ENCODE results near the gene TBC1D22A. TPM values are rescaled to one million over a fixed set of nuclear protein-coding genes. Genes with fewer than 3 reads are reported as not detected.

TBC1D22A gene
- total and polyA plus RNA-seq, 2 experiments from 2014 or later, result 9.6 to 13.3 TPM

Other genes starting within 250 kb of the TBC1D22A start
- gene CELSR1, start 225.0 kb upstream of the TBC1D22A start, total RNA-seq (2014; rRNA removed; shearing (Covaris generic)), result 20.4 and 21.0 TPM in 2 replicates
- gene CELSR1, start 225.0 kb upstream of the TBC1D22A start, polyA plus RNA-seq (2016; fragmentation: Nextera tagmentation; extraction: Ambion mirVana), result 4.8 and 6.1 TPM in 2 replicates
- gene GRAMD4, start 142.3 kb upstream of the TBC1D22A start, total RNA-seq (2014; rRNA removed; shearing (Covaris generic)), result 19.7 and 81.8 TPM in 2 replicates
- gene GRAMD4, start 142.3 kb upstream of the TBC1D22A start, polyA plus RNA-seq (2016; fragmentation: Nextera tagmentation; extraction: Ambion mirVana), result 2.7 and 3.1 TPM in 2 replicates
- 62.9 and 63.5 TPM in 2 replicates for gene CERK, start 24.4 kb upstream of the TBC1D22A start, total RNA-seq (2014; rRNA removed; shearing (Covaris generic))
- gene CERK, start 24.4 kb upstream of the TBC1D22A start, polyA plus RNA-seq (2016; fragmentation: Nextera tagmentation; extraction: Ambion mirVana), result 11.9 and 12.7 TPM in 2 replicates